ENCODE results near the gene AFAP1.

DNA sequence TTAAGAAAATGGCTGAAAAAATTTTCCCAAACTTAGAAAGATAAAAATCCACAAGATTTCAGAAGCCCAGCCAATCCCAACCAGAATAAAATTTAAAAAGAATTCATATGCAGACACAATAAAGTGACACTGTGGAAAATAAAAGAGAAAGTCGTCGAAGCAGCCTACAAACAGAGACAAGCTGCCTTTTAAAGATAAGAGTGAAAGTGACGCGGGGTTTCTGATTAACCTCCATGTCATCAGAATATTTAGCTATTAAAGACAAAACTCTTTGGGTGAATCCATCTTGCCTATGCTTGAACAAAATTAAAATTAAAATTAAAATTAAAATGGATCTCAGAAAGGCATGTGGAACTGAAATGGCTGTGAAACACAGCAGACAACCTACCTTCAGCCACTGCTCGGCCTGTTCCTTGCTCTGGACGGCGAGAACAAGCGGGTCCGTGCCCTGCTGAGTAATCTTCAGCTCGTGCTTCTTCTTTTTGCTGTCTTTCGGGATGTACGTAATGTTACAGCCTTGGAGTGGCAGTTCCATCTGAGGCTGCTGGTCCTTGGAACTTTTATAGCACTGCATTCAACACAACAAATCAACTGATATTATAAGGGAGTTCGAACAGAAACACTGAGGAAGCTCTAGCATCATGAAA is 101.4 kb downstream of the AFAP1 start:
- TF ChIP-seq, protein P1, sequence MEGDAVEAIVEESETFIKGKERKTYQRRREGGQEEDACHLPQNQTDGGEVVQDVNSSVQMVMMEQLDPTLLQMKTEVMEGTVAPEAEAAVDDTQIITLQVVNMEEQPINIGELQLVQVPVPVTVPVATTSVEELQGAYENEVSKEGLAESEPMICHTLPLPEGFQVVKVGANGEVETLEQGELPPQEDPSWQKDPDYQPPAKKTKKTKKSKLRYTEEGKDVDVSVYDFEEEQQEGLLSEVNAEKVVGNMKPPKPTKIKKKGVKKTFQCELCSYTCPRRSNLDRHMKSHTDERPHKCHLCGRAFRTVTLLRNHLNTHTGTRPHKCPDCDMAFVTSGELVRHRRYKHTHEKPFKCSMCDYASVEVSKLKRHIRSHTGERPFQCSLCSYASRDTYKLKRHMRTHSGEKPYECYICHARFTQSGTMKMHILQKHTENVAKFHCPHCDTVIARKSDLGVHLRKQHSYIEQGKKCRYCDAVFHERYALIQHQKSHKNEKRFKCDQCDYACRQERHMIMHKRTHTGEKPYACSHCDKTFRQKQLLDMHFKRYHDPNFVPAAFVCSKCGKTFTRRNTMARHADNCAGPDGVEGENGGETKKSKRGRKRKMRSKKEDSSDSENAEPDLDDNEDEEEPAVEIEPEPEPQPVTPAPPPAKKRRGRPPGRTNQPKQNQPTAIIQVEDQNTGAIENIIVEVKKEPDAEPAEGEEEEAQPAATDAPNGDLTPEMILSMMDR (IDR thresholded peaks at IDR 0.05): no peak
- TF ChIP-seq EP300 (IDR thresholded peaks at IDR 0.05): no peak
